K562 (cell line): Measurements from ENCODE around the gene PRR11. TPM values are rescaled to one million over a fixed set of nuclear protein-coding genes. Genes with fewer than 3 reads are reported as not detected.

ENCODE experiments used
- ATAC-seq: fragments of 200-7000 bp; cut with Tn5 transposase; 3 replicates; pipeline ENCODE4 v1.9.1; 2020; ENCODE audit warnings: moderate library complexity
- BruUV-seq: library from RNA; stranded (reverse); fragments of 400-500 nt; replicated peaks from 2 replicates; lab custom pipeline; 2021; lab: Mats Ljungman, UMichigan
- CTCF ChIA-PET: fragments of 300-600 bp; formaldehyde crosslinking; extraction: SDS; loops from one replicate; lab custom pipeline; 2021; ENCODE audit warnings: low intra/inter-chr PET ratio; lab: Yijun Ruan, JAX
- POLR2A ChIA-PET: fragments of 300-600, 350-650 bp; sonication (Branson Sonifier 250); formaldehyde crosslinking; extraction: SDS; loops from one replicate; lab custom pipeline; 2021; ENCODE audit warnings: antibody characterized with exemption, inconsistent platforms; lab: Yijun Ruan, JAX
- DNase-seq, 4 experiments: peaks; one replicate each; pipeline versions ENCODE4 v3.0.0 to v3.0.0-alpha.2; 2011 to 2018; ENCODE audit warnings: low spot score in 3 of 4, mixed read lengths in 3 of 4; ENCODE audit errors: extremely low read depth in 1 of 4
- FAIRE-seq: peaks from 2 replicates; lab custom pipeline; 2011; peaks lifted over from hg19 to GRCh38; lab: Jason Lieb, UNC
- H2AFZ ChIP-seq: 2 replicates; pipeline ENCODE4 v1.6.0; 2011; ENCODE audit warnings: low read depth, low read length, control low read depth, inconsistent platforms
- H3K27ac ChIP-seq: fragments of 200-600 bp; 3 replicates; pipeline ENCODE4 v1.8.0; 2011; ENCODE audit warnings: low read depth, mild to moderate bottlenecking, control low read depth, inconsistent platforms, low read length, moderate library complexity, mixed read lengths; ENCODE audit errors: extremely low read depth
- H3K27me3 ChIP-seq, 2 experiments: fragments of 300-600 bp in 1 of 2; 2 replicates in 1 of 2; 3 replicates in 1 of 2; pipeline versions ENCODE4 v1.6.0 to v1.8.0; 2011; ENCODE audit warnings: inconsistent platforms in 2 of 2, low read length in 2 of 2, mild to moderate bottlenecking in 1 of 2, mixed read lengths in 1 of 2, moderate library complexity in 1 of 2; ENCODE audit not compliant: control insufficient read depth in 2 of 2, insufficient read depth in 2 of 2
- H3K36me3 ChIP-seq: fragments of 300-600 bp; 3 replicates; pipeline ENCODE4 v1.8.0; 2011; ENCODE audit warnings: mild to moderate bottlenecking, low read length, inconsistent platforms; ENCODE audit not compliant: control insufficient read depth, insufficient read depth
- H3K4me1 ChIP-seq, 2 experiments: fragments of 200-600 bp in 1 of 2; replicated peaks in 1 of 2; 2 replicates in 1 of 2; 3 replicates in 1 of 2; pipeline versions ENCODE4 v1.5.1 to v1.8.0; 2011; ENCODE audit warnings: inconsistent platforms in 2 of 2, low read length in 2 of 2, mild to moderate bottlenecking in 1 of 2, mixed read lengths in 1 of 2, moderate library complexity in 1 of 2; ENCODE audit not compliant: control insufficient read depth in 2 of 2, insufficient read depth in 2 of 2
- H3K4me2 ChIP-seq: 2 replicates; pipeline ENCODE4 v1.6.1; 2011; ENCODE audit warnings: low read length, control low read depth, inconsistent platforms, mixed read lengths; ENCODE audit not compliant: insufficient read depth
- H3K4me3 ChIP-seq: fragments of 200-600 bp; sonication (generic), shearing (Covaris generic); 2 replicates; pipeline ENCODE4 v1.5.1; 2016; ENCODE audit warnings: control low read depth, inconsistent platforms
- H3K79me2 ChIP-seq: fragments of 200-600 bp; 3 replicates; pipeline ENCODE4 v1.8.0; 2011; ENCODE audit warnings: low read length, inconsistent platforms; ENCODE audit not compliant: control insufficient read depth, insufficient read depth
- H3K9ac ChIP-seq, 2 experiments: 2 replicates each; pipeline versions ENCODE4 v1.6.0 to v1.6.1; 2011; ENCODE audit warnings: low read depth in 2 of 2, low read length in 2 of 2, control low read depth in 1 of 2, inconsistent platforms in 1 of 2, mild to moderate bottlenecking in 1 of 2, mixed read lengths in 1 of 2; ENCODE audit not compliant: insufficient read depth in 1 of 2
- H3K9me1 ChIP-seq: one replicate; pipeline ENCODE4 v1.6.0; 2011; ENCODE audit warnings: inconsistent platforms, mild to moderate bottlenecking, low read length, moderate library complexity; ENCODE audit not compliant: control insufficient read depth, insufficient read depth
- H3K9me3 ChIP-seq: replicated peaks from 2 replicates; pipeline ENCODE4 v1.5.1; 2011; ENCODE audit warnings: low read depth, low read length, inconsistent platforms; ENCODE audit not compliant: control insufficient read depth, insufficient read depth
- H4K20me1 ChIP-seq: replicated peaks from 2 replicates; pipeline ENCODE4 v1.6.1; 2011; ENCODE audit warnings: low read length, inconsistent platforms, mixed read lengths; ENCODE audit not compliant: control insufficient read depth, insufficient read depth
- HDAC3 ChIP-seq: fragments of 450-650 bp; IDR thresholded peaks from 2 replicates; pipeline ENCODE4 v1.6.1; 2018; ENCODE audit warnings: borderline replicate concordance, mild to moderate bottlenecking, moderate library complexity; ENCODE audit not compliant: partially characterized antibody
- HNRNPK ChIP-seq: fragments of 200-400 bp; formaldehyde crosslinking; IDR thresholded peaks from one replicate; pipeline ENCODE4 v1.6.1; 2018; ENCODE audit warnings: mild to moderate bottlenecking, low read depth, low read length; ENCODE audit not compliant: poor library complexity, severe bottlenecking
- HSF4 ChIP-seq: fragments of 250-450 bp; sonication (Bioruptor Pico); IDR thresholded peaks from 2 replicates; pipeline ENCODE4 v2.1.2; 2022; ENCODE audit warnings: mild to moderate bottlenecking, moderate library complexity, borderline replicate concordance
- KDM5B ChIP-seq: fragments of 200-600 bp; sonication (generic); IDR thresholded peaks from 2 replicates; pipeline ENCODE4 v1.6.1; 2012; ENCODE audit warnings: low read depth, mild to moderate bottlenecking, moderate library complexity, low read length, control low read depth, inconsistent platforms; ENCODE audit not compliant: insufficient replicate concordance
- PRMT5 ChIP-seq: sonication (generic); formaldehyde crosslinking; IDR thresholded peaks from 2 replicates; pipeline ENCODE4 v1.5.0; 2020; ENCODE audit warnings: missing genetic modification reagents
- ZNF584 ChIP-seq: fragments of 200-800 bp; sonication (Bioruptor generic); IDR thresholded peaks from 2 replicates; pipeline ENCODE4 v1.6.1; 2016; ENCODE audit warnings: low read depth, mild to moderate bottlenecking, missing genetic modification characterization, missing compliant biosample characterization
- WGBS: fragments of 100-300 bp; shearing (Covaris generic); methylation state at CpG from one replicate; pipeline ENCODE4 v1.1.6; 2016; ENCODE audit warnings: low coverage, mixed read lengths; ENCODE audit not compliant: insufficient coverage; ENCODE audit errors: missing lambda C conversion rate; 5-methylcytosine and 5-hydroxymethylcytosine counted together
- in situ Hi-C: fragments of 300-500 bp; cut with MboI; formaldehyde crosslinking; loops from 4 replicates; pipeline ENCODE4 v1.15.0; 2018; ENCODE audit warnings: inconsistent platforms, mixed read lengths
- intact Hi-C: fragments of 100-400 bp; cut with micrococcal nuclease; formaldehyde crosslinking; loops from 2 replicates; pipeline ENCODE4 v1.14.2; 2022
- polyA plus RNA-seq, 8 experiments: library from polyadenylated mRNA; depleted of rRNA in 4 of 8; stranded (reverse) in 5 of 8; unstranded in 3 of 8; fragments of >200 nt; fragmentation: Nextera tagmentation in 2 of 8; fragmentation: Illumina TruSeq in 1 of 8; extraction: Ambion mirVana in 2 of 8; extraction: Trizol in 1 of 8; gene quantifications; 2 replicates each; pipeline versions ENCODE4 v1.2.1 to v1.2.3, GENCODE V29; 2011 to 2014; ENCODE audit warnings: inconsistent platforms in 1 of 8, missing spikeins in 1 of 8
- total RNA-seq, 7 experiments: library from RNA; depleted of rRNA in 6 of 7; stranded (reverse); fragments of >200 nt in 6 of 7; fragmentation: Illumina TruSeq in 2 of 7; extraction: Trizol in 2 of 7; gene quantifications; 2 replicates each; pipeline versions ENCODE4 v1.2.1 to v1.2.3, GENCODE V29; 2011 to 2021; ENCODE audit warnings: low replicate concordance in 1 of 7
- TF ChIP-seq, protein P1 (sequence below): fragments of 450-650 bp; IDR thresholded peaks from 2 replicates; pipeline ENCODE4 v1.6.1; 2016; ENCODE audit warnings: low read depth, mild to moderate bottlenecking, moderate library complexity
- TF ChIP-seq, protein P2 (sequence below): fragments of 250-450 bp; sonication (Bioruptor Pico); IDR thresholded peaks from 2 replicates; pipeline ENCODE4 v1.8.0; 2022; ENCODE audit warnings: moderate library complexity, mild to moderate bottlenecking, inconsistent platforms

PRR11 gene
- total and polyA plus RNA-seq, 9 of the 15 experiments (the other 6 are each of a cell fraction or from before 2014, with no cell fraction given): 13.3 to 75.2 (median 46.4) TPM

DNA sequence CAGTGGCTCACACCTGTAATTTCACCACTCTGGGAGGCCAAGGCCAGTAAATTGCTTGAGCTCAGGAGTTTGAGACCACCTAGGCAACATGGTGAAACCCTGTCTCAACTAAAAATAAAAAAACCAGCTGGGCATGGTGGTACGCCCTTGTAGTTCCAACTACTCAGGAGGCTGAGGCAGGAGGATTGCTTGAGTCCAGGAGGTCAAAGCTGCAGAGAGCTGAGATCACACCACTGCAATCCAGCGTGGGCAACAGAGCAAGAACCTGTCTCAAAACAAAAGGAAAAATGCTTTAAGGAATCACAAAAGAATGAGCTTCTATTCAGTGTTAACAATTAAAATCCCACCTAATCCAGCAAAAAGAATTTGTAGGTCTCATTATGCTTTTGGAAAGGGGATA is 5.9 kb downstream of the PRR11 start:
- no peak overlapping the region for H3K4me2 ChIP-seq
- no TSS peak for BruUV-seq
- intact Hi-C loops: no loop called here
- H3K4me1 ChIP-seq: peaks cover 22 to 26% of the 10 kb centered on the region in 2 experiments
- H2AFZ ChIP-seq: no peak overlapping the region
- TF ChIP-seq PRMT5 (no peak), KDM5B (no peak), HSF4 (no peak), HNRNPK (no peak), HDAC3 (no peak), ZNF584 (CRISPR knock-in tag) (no peak)
- TF ChIP-seq, protein P1, sequence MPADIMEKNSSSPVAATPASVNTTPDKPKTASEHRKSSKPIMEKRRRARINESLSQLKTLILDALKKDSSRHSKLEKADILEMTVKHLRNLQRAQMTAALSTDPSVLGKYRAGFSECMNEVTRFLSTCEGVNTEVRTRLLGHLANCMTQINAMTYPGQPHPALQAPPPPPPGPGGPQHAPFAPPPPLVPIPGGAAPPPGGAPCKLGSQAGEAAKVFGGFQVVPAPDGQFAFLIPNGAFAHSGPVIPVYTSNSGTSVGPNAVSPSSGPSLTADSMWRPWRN: no peak
- TF ChIP-seq, protein P2, sequence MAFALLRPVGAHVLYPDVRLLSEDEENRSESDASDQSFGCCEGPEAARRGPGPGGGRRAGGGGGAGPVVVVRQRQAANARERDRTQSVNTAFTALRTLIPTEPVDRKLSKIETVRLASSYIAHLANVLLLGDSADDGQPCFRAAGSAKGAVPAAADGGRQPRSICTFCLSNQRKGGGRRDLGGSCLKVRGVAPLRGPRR (CRISPR knock-in tag): no peak
- no peak for ATAC-seq
- no peaks in the 10 kb centered on the region for H3K9me3 ChIP-seq
- in situ Hi-C loops: no loop called here
- peaks cover 5% of the 10 kb centered on the region; the same call in 2 of the 3 replicates for H3K36me3 ChIP-seq
- no peaks in the 10 kb centered on the region for H3K9me1 ChIP-seq
- H4K20me1 ChIP-seq: no peaks in the 10 kb centered on the region
- H3K27me3 ChIP-seq: no peaks in the 10 kb centered on the region
- H3K4me3 ChIP-seq: no peak overlapping the region
- ChIA-PET CTCF (no interaction called here), POLR2A (interaction anchor here (1.2 kb wide), 1 partner anchor 13 kb away, joined by 4 read pairs; no protein-coding TSS in a partner anchor)
- peaks cover 87% of the 10 kb centered on the region for H3K79me2 ChIP-seq
- no peak overlapping the region for H3K27ac ChIP-seq
- WGBS: 96% methylated on average over 2 of the region's 2 CpGs
- FAIRE-seq: no peak
- no peak for DNase-seq
- H3K9ac ChIP-seq: peak overlapping the region in 1 of 2 experiments; percentile 17; a peak in 1 of 4 replicates
